GM21717 (cell line): Measurements from ENCODE around the gene NECAB2.

Source experiments
- ATAC-seq: cut with Tn5 transposase; IDR thresholded peaks from one replicate; pipeline ENCODE4 v1.9.1; 2021; ENCODE audit warnings: mild to moderate bottlenecking, moderate library complexity; ENCODE audit not compliant: unreplicated experiment

NECAB2 gene

DNA sequence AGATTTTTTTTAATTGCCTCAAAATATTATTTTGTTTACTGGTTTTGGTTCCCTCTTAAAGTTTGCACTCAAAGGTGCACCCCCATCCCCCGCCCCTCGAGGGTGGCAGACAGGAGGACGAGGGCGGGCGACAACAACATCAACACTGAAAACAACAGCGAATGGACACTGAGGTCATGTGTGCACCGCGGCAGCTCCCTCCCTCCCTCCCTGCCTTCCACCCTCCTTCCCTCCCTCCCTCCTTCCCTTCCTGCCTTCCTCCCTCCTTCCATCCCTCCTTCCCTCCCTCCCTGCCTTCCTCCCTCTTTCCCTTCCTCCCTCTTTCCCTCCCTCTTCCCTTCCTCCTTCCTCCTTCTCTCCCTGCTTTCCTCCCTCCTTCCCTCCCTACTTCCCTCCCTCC, 16.5 kb upstream of the NECAB2 start:
- no peak for ATAC-seq

DNA sequence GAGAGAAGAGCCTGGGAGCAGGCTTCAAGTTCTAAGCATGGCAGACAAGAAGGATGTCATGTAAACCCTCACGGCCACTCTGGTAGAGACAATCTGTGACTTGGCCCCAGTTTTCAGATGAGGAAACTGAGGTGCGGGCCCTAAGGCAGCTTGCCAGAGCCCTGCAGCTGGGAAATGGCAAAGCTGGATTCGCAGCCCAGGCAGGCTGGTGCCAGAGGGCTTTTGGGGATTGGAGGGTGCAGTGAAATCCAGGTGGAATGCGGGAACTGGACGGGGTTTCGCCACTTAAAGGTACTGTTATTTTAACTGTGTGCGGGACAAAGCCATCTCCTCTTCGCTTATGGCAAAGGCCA, 15.5 kb upstream of the NECAB2 start:
- no peak for ATAC-seq

DNA sequence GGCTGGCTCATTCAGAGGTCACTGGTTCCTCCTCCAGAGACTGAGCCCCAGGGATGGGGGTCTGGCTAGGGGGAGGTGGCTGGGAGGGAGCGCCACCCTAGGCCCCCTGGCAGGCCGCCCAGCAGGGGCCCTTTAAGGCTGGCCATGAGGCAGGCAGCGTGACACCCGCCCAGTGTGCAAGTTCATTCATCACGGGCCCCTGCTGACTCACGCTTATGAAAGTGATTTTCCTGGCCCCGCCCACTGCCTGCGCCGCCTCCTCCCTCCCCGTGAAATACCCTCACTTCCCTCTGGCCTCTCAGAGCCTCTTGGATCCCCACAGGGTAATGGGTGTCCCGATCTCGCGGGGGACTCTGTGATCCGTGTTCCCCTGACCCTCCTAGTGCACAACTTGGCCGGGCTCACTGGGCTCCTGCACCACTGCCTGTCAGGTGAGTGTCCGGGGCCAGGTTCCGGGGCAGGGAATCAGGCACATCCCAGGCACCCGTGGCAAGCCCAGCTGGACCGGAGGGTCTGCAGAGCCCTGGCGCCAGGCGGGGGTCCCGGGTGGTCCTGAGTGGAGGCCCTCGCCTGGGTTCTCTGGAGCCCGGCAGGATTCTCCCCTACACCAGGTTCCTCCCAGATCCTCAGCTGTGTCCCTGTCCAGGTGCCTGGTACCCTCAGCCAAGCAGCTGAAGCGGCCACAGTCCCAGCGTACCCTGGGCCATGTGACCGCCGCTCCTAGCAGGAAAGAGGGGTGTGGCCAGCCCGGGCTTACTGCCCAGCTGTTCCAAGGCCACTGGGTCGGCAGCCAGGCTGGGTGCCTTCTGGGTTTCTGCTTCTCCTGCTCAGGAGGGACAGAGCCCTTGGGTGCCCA, 14.9 kb upstream of the NECAB2 start, which contains the start of gene OSGIN1:
Gene OSGIN1 (plus strand): TSS at position 301 of the 856 bp plus-strand sequence. CDS start 4,432 bp downstream, outside the sequence.
- ATAC-seq: peak; percentile 93

DNA sequence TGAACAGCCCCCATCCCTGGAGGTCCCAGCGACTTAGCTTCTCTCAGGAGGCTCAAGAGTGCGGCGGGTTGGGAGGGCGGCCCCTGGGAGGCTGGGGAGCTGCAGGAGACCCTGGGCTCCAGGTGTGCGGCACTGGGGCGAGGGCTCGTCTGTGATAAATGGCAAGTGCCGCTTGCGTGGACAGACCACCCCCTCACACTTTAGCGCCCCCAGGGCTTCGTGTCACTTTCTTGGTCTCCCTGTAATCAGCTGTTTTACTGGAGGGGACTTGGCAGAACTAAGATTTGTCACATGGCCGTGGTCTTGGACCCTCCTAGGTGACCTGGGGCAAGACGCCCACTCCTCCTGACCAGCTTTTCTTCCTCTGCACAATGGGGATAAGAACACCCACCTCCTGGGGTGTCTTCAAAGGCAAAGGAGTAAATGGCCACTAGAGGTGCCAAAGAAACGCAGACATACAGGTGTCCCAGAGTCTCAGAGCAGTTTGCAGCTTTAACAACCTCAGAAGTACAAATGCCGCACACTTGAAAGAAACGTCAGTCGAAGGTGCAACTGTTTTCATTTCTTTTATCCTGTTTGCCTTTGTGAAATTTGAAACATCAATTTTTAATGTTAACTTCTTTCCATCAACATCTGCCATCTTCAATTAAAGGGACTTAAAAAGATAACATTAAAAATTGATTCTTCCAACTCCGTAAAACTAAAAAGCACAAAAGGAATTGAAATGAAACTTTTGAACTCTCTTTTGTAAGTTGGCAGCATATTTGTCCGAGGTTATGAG, 14.1 kb upstream of the NECAB2 start:
- ATAC-seq: no peak

DNA sequence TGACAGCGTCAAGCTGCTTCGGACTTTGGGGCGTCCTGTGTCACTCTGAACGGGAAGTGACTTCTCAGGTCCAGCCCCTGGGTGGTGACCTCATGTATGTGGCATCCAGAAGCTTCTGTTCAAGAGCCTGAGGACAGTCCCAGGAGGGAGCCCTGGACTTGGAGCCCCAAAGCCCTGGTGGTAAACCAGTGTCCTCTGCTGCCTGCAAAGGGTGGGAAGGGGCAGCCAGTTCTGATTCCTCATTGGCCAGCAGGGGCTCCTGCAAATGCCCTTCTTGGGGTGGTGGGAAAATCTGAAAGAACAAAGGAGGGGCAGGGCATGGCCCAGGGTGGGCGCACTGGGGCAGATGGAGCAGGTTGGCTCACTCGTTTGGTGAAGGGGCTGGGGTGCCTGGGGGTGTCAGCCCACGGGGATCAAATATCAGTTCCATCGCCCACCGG, 13.4 kb upstream of the NECAB2 start:
- no peak for ATAC-seq

DNA sequence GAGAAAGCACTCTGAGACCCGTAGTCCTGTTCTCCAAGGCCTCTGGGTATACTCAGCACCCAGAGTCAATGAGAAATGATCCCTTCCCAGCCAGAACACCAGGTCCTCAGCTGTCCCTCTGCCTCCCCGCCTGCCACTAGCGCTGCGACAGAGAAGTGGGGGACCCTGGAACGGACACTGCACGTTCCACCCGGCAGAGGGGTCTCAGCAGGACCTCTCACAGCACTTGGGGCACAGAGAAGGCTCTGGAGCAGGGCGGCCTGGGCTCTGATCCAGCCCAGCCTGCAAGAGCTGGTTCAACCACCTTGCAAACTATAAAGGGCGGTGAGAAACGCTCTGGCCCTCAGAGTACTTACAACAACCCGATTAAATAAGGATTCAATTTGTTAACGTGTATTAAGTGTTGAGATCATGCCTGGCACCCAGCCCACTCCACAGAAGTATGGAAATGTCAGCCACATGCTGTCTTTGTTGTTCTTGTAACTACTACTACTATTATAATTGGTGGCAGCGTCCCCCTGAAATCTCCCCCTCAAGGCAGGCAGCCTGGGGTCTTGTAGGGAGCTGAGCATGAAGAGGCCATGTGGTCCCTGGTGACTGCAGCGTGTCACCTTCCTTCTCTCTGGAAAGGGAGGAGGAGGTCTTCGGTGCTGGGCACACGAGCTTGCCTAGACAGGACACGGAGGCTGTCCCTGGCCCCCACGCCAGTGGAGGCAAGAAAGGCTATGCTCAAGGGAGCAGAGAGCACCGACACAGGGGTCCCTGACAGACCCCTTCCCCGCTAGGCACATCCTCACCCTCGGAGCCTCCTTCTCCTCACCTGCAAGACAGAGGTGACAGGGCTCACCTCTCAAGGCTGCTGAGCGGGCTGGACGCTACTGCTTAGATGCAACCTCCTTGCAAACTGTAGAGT, 12.6 kb upstream of the NECAB2 start:
- no peak for ATAC-seq

DNA sequence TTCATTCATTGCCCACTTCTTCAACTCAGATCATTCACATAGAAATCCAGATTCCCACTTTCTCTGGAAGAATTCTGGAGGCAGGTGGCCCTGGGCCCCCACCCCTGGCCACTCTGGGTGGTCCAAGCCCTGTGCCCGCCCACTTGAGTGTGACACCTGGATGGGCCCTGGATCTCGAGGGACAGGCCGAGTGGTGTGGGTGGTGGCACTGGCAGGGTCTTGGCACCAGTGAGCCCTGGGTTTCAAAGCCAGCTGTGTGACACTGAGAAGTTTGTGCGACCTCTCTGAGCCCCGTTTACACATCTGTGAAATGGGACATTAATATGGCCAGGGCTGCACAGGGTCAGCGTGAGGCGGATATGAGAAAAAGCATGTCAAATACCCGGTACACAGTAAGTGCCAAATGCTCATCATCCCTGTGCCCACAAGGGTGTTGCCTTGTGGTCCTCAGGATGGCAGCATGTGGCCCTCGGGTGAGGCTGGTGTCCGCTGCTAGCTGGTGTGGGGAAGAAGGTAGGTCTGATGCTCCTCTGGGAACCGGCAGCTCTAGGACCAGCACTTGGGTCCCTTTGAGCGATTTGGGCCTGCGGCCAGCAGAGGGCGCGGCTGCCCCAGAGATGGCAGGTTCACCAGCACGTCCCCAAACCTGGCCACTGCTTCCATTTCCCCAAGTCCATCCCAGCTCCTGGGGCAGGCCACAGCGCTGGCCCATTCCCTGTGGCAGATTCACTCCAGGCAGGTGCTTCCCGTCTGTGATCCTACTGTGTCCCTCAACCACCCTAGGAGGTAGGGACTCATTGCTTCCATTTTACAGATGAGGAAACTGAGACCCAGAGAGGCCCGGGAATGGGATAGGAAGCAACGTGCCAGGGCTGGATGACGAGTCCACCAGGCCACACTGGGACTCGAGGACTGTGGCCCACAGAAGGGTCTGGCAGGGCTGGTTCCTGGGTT, 11.4 kb upstream of the NECAB2 start:
- ATAC-seq: no peak

DNA sequence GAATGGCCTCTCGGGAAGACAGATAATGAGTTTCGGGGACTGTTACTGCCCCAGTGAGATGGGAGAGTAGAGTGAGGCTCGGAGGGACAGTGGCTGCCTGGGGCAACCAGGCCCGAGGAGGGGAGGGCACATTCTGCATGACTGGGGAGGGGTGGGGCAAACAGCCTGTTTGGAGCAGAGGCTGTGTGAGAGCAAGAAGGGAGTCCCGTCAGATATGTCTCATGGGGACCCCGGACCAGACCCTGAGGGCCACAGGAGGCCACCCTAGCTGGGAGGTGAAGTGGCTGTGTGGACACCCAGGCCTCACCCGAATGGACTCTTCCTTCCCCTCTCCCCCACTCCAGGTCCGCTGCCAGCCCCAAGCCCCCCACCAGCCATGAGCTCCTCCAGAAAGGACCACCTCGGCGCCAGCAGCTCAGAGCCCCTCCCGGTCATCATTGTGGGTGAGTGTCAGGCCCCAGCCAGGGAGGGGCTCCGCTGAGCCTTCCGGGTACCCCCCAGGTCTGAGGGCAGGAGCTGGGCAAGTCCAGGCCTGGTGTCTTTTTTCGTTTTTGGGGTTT, 10.7 kb upstream of the NECAB2 start:
- no peak for ATAC-seq

DNA sequence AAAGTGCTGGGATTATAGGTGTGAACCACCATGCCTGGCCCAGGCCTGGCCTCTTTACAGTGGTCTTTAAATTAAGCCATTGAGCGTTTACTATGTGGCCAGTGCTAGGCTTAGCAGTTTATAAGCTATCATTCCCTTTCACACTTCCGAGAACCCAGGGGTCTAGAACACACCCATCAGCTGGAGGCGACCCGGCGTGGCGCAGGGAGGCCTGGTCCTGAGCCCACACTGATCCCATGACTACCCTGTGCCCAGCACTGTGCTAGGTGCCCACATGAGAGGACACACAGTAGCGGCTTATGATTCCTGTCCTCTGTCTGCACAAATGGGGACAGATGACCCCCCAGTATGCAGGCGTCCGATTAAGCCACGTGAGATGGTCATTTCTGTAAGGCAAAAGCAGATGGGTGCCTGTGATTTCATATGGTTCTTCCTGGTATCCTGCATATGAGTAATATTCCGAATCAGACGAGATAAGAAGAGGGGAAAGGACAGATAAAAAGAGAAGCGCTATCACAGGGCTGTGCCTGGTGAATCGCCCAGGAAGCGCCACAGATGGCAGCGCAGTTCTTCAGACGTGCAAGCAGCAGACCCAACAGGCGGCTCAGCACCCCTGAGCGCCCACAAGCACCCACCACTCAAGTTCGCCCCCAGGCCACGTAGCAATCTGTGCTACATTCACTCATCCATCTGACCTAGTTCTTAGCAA, 9.8 kb upstream of the NECAB2 start:
- no peak for ATAC-seq

DNA sequence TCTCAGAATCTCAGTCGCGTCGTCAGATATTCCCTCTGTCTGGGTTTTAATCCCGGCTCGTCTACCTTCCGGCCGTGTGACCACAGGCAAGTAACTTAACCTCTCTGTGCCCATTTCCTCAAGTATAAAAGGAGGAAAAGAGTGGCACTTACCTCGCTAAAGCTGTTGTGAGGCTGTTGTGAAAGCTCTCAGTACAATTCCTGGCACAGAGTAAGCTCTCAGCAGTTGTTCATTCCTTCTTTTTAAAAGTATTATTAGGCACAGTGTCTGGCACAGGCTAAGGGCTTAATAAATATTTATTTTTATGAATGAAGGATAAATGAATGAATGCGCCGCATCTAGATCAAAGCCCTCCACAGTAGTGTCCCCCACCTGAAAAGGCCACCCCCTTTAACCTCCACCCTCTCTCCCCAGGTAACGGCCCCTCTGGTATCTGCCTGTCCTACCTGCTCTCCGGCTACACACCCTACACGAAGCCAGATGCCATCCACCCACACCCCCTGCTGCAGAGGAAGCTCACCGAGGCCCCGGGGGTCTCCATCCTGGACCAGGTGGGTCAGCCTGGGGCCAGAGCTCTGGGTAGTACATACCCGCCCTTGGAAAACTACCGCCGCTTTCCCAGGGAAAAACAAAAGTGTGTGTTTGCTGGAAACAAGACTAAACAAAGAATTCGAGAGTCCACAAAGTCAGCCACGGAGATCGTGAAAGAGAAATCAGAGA, 9.0 kb upstream of the NECAB2 start:
- ATAC-seq: no peak

DNA sequence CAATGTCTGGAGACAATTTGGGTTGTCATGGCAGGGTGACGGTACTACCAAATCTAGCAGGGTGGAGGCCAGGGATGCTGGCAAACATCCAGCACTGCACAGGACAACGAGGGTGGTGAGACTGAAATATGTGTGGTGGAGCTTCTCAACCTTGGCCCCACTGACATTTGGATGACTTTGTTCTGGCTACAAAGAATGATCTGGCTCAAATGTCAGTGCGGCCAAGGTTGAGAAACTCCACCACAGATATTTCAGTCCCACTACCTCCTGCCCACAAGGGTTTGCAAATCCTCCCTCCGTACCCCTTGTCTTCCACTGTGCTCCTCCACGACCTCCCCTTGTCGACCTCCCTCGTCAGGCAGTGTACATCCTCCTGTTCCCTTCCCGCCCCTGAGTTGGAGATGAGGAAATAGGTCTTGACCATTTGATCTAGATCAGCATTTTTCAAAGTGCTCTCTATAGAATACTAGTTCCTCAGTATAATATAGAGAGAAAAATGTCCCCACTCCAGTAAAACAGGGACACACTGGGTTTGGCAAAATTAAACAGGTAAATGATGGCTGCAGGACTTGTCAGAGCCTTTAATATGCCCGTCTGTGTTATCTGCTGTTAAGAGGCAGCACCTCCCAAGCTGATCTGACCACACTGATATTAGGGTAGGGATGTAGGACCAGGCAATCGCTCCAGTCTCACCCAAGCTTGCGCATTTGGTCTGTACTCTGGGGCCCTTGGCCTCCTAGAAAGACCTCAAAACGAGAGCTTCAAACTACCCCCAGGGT, 8.2 kb upstream of the NECAB2 start:
- ATAC-seq: no peak

DNA sequence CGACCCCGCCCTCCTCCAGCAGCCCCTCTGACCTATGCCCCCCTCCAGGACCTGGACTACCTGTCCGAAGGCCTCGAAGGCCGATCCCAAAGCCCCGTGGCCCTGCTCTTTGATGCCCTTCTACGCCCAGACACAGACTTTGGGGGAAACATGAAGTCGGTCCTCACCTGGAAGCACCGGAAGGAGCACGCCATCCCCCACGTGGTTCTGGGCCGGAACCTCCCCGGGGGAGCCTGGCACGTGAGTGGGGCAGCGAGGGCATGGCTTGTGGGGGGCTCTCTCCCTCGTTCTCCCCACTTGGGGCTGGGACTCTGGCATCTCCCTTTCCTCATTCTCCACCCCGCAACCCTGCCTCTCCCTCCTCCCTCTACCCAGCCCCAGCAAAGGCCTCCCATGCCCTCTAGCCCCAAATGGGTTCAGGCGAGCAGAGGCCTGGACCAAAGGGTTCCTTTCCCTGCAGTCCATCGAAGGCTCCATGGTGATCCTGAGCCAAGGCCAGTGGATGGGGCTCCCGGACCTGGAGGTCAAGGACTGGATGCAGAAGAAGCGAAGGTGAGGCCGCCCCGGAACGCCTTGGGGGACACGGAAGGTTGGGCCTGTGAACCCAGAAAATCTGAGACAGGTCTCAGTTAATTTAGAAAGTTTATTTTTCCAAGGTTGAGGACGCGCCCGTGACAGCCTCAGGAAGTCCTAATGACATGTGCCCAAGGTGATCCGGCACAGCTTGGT, 7.4 kb upstream of the NECAB2 start:
- no peak for ATAC-seq

DNA sequence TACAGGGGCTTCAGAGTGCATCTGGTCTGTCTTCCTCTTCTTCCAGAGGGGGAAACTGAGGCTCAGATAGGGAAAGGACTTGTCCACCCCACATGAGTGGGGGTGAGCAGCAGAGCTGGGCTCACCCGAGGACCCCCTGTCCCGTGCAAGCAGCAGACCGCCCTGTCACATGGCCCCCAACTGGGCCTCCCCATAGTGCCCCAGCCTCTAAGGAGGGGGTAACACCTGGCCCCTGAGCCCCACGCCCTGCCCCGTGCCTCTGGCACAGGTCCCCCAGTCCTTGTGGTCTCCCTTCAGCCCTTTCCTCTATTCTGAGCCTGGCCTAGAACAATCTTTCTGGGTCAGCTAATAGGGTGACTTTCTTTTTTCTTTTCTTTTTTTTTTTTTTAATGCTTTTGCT, 6.5 kb upstream of the NECAB2 start:
- ATAC-seq: no peak

DNA sequence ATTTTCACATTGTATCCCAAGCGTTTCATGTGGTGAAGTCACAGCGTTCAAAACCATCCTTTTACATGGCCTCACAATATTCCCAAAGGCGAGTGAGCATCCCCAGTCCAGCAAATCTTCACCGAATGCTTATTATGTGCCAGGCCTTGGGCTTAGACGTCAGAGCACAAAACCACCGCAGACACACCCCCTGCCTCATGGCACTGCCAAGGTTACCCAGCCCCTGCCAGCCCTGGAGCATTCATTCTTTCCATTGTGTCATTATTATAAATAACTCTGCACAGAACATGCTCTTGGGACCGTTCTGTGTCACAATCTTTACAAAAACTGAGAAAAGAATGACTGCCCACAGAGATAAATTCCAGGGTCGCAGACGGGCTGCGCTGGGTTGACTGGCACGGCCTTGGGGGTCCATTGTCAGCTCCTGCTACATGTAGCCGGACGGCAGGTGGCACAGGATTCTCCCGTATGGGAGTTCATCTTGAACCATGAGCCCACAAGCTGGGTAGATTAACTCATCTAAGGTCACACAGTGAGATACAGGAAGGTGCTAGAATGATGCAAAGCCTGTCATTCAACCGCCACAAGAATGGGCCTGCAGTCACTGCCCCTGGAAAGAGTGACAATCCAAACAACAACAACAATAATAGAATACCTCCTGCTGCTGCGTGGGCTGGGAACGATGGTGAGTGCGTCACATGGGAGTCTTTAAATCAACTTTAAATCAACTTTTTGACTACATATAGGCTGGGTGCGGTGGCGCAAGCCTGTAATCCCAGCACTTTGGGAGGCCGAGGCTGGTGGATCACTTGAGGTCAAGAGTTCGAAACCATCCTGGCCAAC, 4.5 kb upstream of the NECAB2 start:
- no peak for ATAC-seq

DNA sequence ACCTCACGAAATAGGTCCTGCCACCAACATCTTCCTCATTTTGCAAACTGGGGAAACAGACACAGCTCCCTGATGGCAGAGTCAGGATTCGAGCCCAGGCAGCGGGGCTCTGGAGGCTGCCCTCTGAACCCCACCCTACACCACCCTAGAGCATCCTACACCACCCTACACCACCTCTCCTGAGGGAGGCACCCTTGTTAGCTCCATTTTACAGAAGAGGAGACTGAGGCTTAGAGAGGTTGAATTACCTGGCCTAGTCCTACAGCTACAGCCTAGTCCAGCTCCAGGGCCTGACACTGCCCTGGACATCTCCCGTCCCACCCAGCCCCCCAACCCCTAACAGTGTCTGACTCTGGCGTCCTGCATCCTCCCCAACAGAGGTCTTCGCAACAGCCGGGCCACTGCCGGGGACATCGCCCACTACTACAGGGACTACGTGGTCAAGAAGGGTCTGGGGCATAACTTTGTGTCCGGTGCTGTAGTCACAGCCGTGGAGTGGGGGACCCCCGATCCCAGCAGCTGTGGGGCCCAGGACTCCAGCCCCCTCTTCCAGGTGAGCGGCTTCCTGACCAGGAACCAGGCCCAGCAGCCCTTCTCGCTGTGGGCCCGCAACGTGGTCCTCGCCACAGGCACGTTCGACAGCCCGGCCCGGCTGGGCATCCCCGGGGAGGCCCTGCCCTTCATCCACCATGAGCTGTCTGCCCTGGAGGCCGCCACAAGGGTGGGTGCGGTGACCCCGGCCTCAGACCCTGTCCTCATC, 3.2 kb upstream of the NECAB2 start:
- ATAC-seq: no peak
